Measurements from ENCODE around the gene CKS1B.

CKS1B gene

GRCh38 chr1:155012776-155013602, 38.5 kb downstream of the CKS1B start:
- Histone ChIP-seq H3K4me1 (ENCODE audit: low read length) (peaks cover 42% of the 10 kb centered on the region), H3K9ac (ENCODE audit: low read length) (no peak overlapping the region), H3K4me3 (ENCODE audit: low read length) (no peak overlapping the region), H3K9me3 (ENCODE audit: insufficient read depth, low read length) (no peaks in the 10 kb centered on the region), H3K27me3 (ENCODE audit: low read depth, low read length) (no peaks in the 10 kb centered on the region), H4K20me1 (ENCODE audit: insufficient read depth, low read length) (peaks cover 53% of the 10 kb centered on the region), H3K79me2 (ENCODE audit: low read length) (peaks cover 6% of the 10 kb centered on the region; the same call in 1 of the 2 replicates), H2AFZ (ENCODE audit: low read depth, low read length) (no peak overlapping the region), H3K36me3 (replicated peaks; ENCODE audit: low read depth, low read length) (peaks cover 28% of the 10 kb centered on the region), H3K4me2 (ENCODE audit: low read length) (no peak overlapping the region), H3K27ac (ENCODE audit: low read length) (no peak overlapping the region)
- TF ChIP-seq CTCF (IDR thresholded peaks at IDR 0.05; ENCODE audit: low read depth, low read length) (no peak), EZH2phosphoT487 (IDR thresholded peaks at IDR 0.05; ENCODE audit: low read depth) (no peak)

DNA sequence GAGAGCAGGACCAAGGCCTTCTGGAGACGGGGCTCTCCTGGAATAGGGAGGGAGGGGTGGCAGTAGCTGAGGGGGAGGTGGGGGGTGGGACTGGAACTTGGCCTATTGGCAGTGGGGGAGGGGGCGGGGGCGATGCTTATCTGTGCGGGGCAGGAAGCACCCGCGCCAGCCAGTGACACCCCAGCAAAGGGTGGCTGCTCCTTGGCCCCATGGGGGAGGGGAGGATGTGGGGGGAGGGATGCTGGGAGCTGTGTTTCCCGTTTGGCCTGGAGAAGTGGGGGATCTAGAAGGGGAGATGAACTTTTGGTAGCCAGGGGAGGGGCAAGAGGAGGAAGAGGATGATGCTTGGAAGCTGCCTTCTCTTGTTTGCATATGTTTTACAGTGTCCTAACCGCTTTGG, 39.2 kb downstream of the CKS1B start:
- Histone ChIP-seq H3K27me3 (ENCODE audit: low read depth, low read length) (no peaks in the 10 kb centered on the region), H3K27ac (ENCODE audit: low read length) (no peak overlapping the region), H3K4me1 (ENCODE audit: low read length) (peaks cover 41% of the 10 kb centered on the region), H3K4me2 (ENCODE audit: low read length) (no peak overlapping the region), H3K4me3 (ENCODE audit: low read length) (no peak overlapping the region), H4K20me1 (ENCODE audit: insufficient read depth, low read length) (peaks cover 47% of the 10 kb centered on the region), H3K36me3 (replicated peaks; ENCODE audit: low read depth, low read length) (peaks cover 25% of the 10 kb centered on the region), H3K9ac (ENCODE audit: low read length) (no peak overlapping the region), H3K79me2 (ENCODE audit: low read length) (no peaks in the 10 kb centered on the region), H2AFZ (ENCODE audit: low read depth, low read length) (no peak overlapping the region), H3K9me3 (ENCODE audit: insufficient read depth, low read length) (no peaks in the 10 kb centered on the region)
- TF ChIP-seq CTCF (IDR thresholded peaks at IDR 0.05; ENCODE audit: low read depth, low read length) (no peak), EZH2phosphoT487 (IDR thresholded peaks at IDR 0.05; ENCODE audit: low read depth) (no peak)

GRCh38 chr1:155014709-155015508, 40.4 kb downstream of the CKS1B start:
- no peaks in the 10 kb centered on the region for H3K27me3 ChIP-seq (ENCODE audit: low read depth, low read length)
- peaks cover 29% of the 10 kb centered on the region for H3K36me3 ChIP-seq (replicated peaks; ENCODE audit: low read depth, low read length)
- no peaks in the 10 kb centered on the region for H3K79me2 ChIP-seq (ENCODE audit: low read length)
- H4K20me1 ChIP-seq (ENCODE audit: insufficient read depth, low read length) = peaks cover 40% of the 10 kb centered on the region
- no peak overlapping the region for H3K27ac ChIP-seq (ENCODE audit: low read length)
- H3K9ac ChIP-seq (ENCODE audit: low read length) = no peak overlapping the region
- no peak overlapping the region for H3K4me3 ChIP-seq (ENCODE audit: low read length)
- H2AFZ ChIP-seq (ENCODE audit: low read depth, low read length) = no peak overlapping the region
- no peak overlapping the region for H3K4me2 ChIP-seq (ENCODE audit: low read length)
- H3K4me1 ChIP-seq (ENCODE audit: low read length) = peaks cover 33% of the 10 kb centered on the region
- H3K9me3 ChIP-seq (ENCODE audit: insufficient read depth, low read length) = no peaks in the 10 kb centered on the region
- TF ChIP-seq EZH2phosphoT487 (IDR thresholded peaks at IDR 0.05; ENCODE audit: low read depth) = no peak
- TF ChIP-seq CTCF (IDR thresholded peaks at IDR 0.05; ENCODE audit: low read depth, low read length) = no peak
